K562 (cell line): ENCODE measurements around the gene SLC10A3.

ENCODE experiments used
- FOXK2 ChIP-seq, 2 experiments: fragments of 450-650 bp; IDR thresholded peaks in 1 of 2; conservative IDR thresholded peaks in 1 of 2; 2 replicates each; pipeline ENCODE4 v1.6.1; 2016; ENCODE audit warnings: low read depth in 2 of 2, mild to moderate bottlenecking in 1 of 2
- FOXM1 ChIP-seq, 2 experiments: fragments of 450-650 bp in 1 of 2; sonication (generic) in 1 of 2; formaldehyde crosslinking in 1 of 2; IDR thresholded peaks; 2 replicates each; pipeline versions ENCODE4 v1.6.1 to v1.9.0; 2017 to 2022; ENCODE audit warnings: low read depth in 2 of 2, mild to moderate bottlenecking in 2 of 2, missing genetic modification reagents in 1 of 2, moderate library complexity in 1 of 2
- GATAD2B ChIP-seq: fragments of 450-650 bp; IDR thresholded peaks from 2 replicates; pipeline ENCODE4 v1.6.1; 2017; ENCODE audit warnings: mild to moderate bottlenecking, borderline replicate concordance
- POLR2AphosphoS5 ChIP-seq: IDR thresholded peaks from 2 replicates; pipeline ENCODE4 v1.6.1; 2011; ENCODE audit warnings: mild to moderate bottlenecking, low read depth, low read length, moderate library complexity; ENCODE audit not compliant: control insufficient read depth, insufficient read depth
- ZBTB8A ChIP-seq: fragments of 450-650 bp; IDR thresholded peaks from 2 replicates; pipeline ENCODE4 v1.6.1; 2018; ENCODE audit warnings: mild to moderate bottlenecking, moderate library complexity; ENCODE audit not compliant: partially characterized antibody
- TF ChIP-seq, protein P1 (sequence below), 3 experiments: IDR thresholded peaks in 2 of 3; conservative IDR thresholded peaks in 1 of 3; 2 replicates each; pipeline ENCODE4 v1.5.1; 2011 to 2012; ENCODE audit warnings: low read length in 3 of 3, mild to moderate bottlenecking in 3 of 3, control low read depth in 2 of 3, improper control_type of control experiment in 1 of 3, inconsistent platforms in 1 of 3, low read depth in 1 of 3, mixed read lengths in 1 of 3, moderate library complexity in 1 of 3; ENCODE audit not compliant: insufficient read depth in 2 of 3

DNA sequence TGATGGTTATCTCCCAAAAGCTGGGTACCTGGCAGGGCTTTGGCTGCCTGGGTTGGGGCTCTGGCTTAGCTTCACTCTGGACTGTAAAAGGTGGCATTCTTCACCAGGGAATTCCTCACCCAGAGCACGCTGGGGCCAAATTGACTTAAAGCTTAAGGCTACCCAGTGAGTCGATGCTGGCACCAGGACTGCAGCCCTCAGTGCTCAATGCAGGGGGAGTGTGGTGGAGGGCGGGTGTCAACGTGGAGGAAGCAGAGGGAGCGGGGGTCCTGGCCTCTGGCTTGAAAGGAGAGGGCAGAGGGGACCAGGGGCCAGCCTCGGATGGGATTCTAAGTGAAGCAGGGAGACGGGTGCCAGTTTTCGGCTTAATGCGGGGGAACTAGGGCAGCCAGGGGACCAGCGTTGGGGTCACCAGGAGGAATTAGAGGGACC, 46.9 kb downstream of the SLC10A3 start:
- TF ChIP-seq, protein P1, sequence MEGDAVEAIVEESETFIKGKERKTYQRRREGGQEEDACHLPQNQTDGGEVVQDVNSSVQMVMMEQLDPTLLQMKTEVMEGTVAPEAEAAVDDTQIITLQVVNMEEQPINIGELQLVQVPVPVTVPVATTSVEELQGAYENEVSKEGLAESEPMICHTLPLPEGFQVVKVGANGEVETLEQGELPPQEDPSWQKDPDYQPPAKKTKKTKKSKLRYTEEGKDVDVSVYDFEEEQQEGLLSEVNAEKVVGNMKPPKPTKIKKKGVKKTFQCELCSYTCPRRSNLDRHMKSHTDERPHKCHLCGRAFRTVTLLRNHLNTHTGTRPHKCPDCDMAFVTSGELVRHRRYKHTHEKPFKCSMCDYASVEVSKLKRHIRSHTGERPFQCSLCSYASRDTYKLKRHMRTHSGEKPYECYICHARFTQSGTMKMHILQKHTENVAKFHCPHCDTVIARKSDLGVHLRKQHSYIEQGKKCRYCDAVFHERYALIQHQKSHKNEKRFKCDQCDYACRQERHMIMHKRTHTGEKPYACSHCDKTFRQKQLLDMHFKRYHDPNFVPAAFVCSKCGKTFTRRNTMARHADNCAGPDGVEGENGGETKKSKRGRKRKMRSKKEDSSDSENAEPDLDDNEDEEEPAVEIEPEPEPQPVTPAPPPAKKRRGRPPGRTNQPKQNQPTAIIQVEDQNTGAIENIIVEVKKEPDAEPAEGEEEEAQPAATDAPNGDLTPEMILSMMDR (IDR thresholded peaks at IDR 0.05 in 2 of 3, conservative IDR thresholded peaks at IDR 0.05 in 1 of 3; ENCODE audit: insufficient read depth in 2 of 3, low read depth in 1 of 3, low read length in 3 of 3) = no peak
- TF ChIP-seq FOXM1 (IDR thresholded peaks at IDR 0.05; ENCODE audit: low read depth) (no peak), FOXM1 (CRISPR knock-in tag; IDR thresholded peaks at IDR 0.05; ENCODE audit: low read depth) (no peak), POLR2AphosphoS5 (no peak), ZBTB8A (no peak), FOXK2 (conservative IDR thresholded peaks at IDR 0.05 in 1 of 2, IDR thresholded peaks at IDR 0.05 in 1 of 2; ENCODE audit: low read depth in 2 of 2) (no peak), GATAD2B (no peak)
